Panc1 (cell line): ENCODE data around the gene SSR1. TPM values are rescaled to one million over a fixed set of nuclear protein-coding genes. Genes with fewer than 3 reads are reported as not detected.

Experiments
- ATAC-seq: fragments of 200-7000 bp; cut with Tn5 transposase; 2 replicates; pipeline ENCODE4 v1.9.1; 2020; ENCODE audit warnings: mild to moderate bottlenecking, moderate library complexity
- BruUV-seq: library from RNA; stranded (reverse); fragments of 400-500 nt; replicated peaks from 2 replicates; lab custom pipeline; 2021; lab: Mats Ljungman, UMichigan
- CTCF ChIA-PET: fragments of 300-600 bp; sonication (Branson Sonifier 250); formaldehyde crosslinking; loops from one replicate; lab custom pipeline; 2022; ENCODE audit warnings: antibody characterized with exemption; lab: Charles Lee
- POLR2A ChIA-PET: fragments of 300-600 bp; sonication (Branson Sonifier 250); formaldehyde crosslinking; loops from one replicate; lab custom pipeline; 2022; ENCODE audit warnings: antibody characterized with exemption; lab: Charles Lee
- DNase-seq: peaks from one replicate; pipeline ENCODE4 v3.0.0-alpha.2; 2010; ENCODE audit warnings: low read depth, low spot score
- H3K27ac ChIP-seq: 2 replicates; pipeline ENCODE4 v1.5.1; 2011; ENCODE audit warnings: mild to moderate bottlenecking, low read length, inconsistent platforms
- H3K27me3 ChIP-seq: fragments of 200-500 bp; sonication (Bioruptor generic); 2 replicates; pipeline ENCODE4 v1.6.0; 2014; ENCODE audit warnings: low read length, inconsistent platforms; ENCODE audit not compliant: control insufficient read depth, insufficient read depth
- H3K36me3 ChIP-seq: fragments of 200-500 bp; sonication (Bioruptor generic); 2 replicates; pipeline ENCODE4 v1.5.1; 2014; ENCODE audit warnings: inconsistent platforms, mild to moderate bottlenecking, low read length, moderate library complexity; ENCODE audit not compliant: control insufficient read depth, insufficient read depth
- H3K4me1 ChIP-seq: 2 replicates; pipeline ENCODE4 v1.5.1; 2011; ENCODE audit warnings: inconsistent platforms, mild to moderate bottlenecking, low read length, moderate library complexity; ENCODE audit not compliant: control insufficient read depth, insufficient read depth
- H3K4me3 ChIP-seq, 2 experiments: 2 replicates each; pipeline ENCODE4 v1.5.1; 2011 to 2012; ENCODE audit warnings: low read depth in 2 of 2, low read length in 2 of 2, mild to moderate bottlenecking in 2 of 2, inconsistent platforms in 1 of 2, moderate library complexity in 1 of 2
- H3K9me3 ChIP-seq: fragments of 200-500 bp; sonication (Bioruptor generic); 2 replicates; pipeline ENCODE4 v1.5.1; 2014; ENCODE audit warnings: low read depth, mild to moderate bottlenecking, inconsistent platforms, low read length, moderate library complexity; ENCODE audit not compliant: control insufficient read depth, insufficient read depth
- CTCF ChIP-seq: fragments of 450-650 bp; IDR thresholded peaks from 2 replicates; pipeline ENCODE4 v1.5.1; 2017; ENCODE audit warnings: mild to moderate bottlenecking
- POLR2AphosphoS5 ChIP-seq: IDR thresholded peaks from 2 replicates; pipeline ENCODE4 v1.6.1; 2012; ENCODE audit warnings: mild to moderate bottlenecking, low read depth, low read length, moderate library complexity
- REST ChIP-seq, 2 experiments: IDR thresholded peaks; 2 replicates each; pipeline ENCODE4 v1.6.1; 2011 to 2012; ENCODE audit warnings: low read depth in 2 of 2, control low read depth in 1 of 2, low read length in 1 of 2, mild to moderate bottlenecking in 1 of 2, moderate library complexity in 1 of 2; ENCODE audit not compliant: insufficient read depth in 1 of 2
- SIN3A ChIP-seq: IDR thresholded peaks from 2 replicates; pipeline ENCODE4 v1.6.1; 2012; ENCODE audit warnings: low read depth, mild to moderate bottlenecking, low read length, moderate library complexity, borderline replicate concordance; ENCODE audit not compliant: insufficient read depth
- TCF7L2 ChIP-seq: IDR thresholded peaks from 2 replicates; pipeline ENCODE4 v1.6.1; 2011; ENCODE audit warnings: mild to moderate bottlenecking, low read depth, low read length, inconsistent platforms
- in situ Hi-C: cut with HindIII; loops from 2 replicates; pipeline ENCODE4 v1.10.0; 2016; ENCODE audit warnings: low sequenced_read_pairs, low pct_unique_long_range_greater_than_20kb
- intact Hi-C: fragments of 100-400 bp; cut with micrococcal nuclease; formaldehyde crosslinking; loops from one replicate; pipeline ENCODE4 v1.10.0; 2022; ENCODE audit not compliant: unreplicated experiment
- total RNA-seq: library from RNA; stranded (reverse); gene quantifications from one replicate; pipeline ENCODE4 v1.2.1, GENCODE V29; 2021; ENCODE audit not compliant: unreplicated experiment

The SSR1 gene
- total RNA-seq, 1 experiment from 2014 or later: 119 TPM

GRCh38 chr6:7249391-7249790 lies 63.6 kb downstream of the SSR1 start:
- H3K9me3 ChIP-seq: no peaks in the 10 kb centered on the region
- ChIA-PET POLR2A (no interaction called here), CTCF (no interaction called here)
- no peaks in the 10 kb centered on the region for H3K27me3 ChIP-seq
- H3K36me3 ChIP-seq: peaks cover 2% of the 10 kb centered on the region; the same call in 1 of the 2 replicates
- H3K27ac ChIP-seq: no peak overlapping the region
- no peak for ATAC-seq
- no TSS peak for BruUV-seq
- TF ChIP-seq SIN3A (no peak), CTCF (no peak), REST (IDR thresholded peaks at IDR 0.05; ENCODE audit: insufficient read depth in 1 of 2, low read depth in 2 of 2, low read length in 1 of 2) (no peak), TCF7L2 (no peak), POLR2AphosphoS5 (no peak)
- no peak for DNase-seq
- H3K4me3 ChIP-seq: no peak overlapping the region
- intact Hi-C loops (no loop called here), in situ Hi-C loops (no loop called here)
- H3K4me1 ChIP-seq: no peaks in the 10 kb centered on the region

- Histone ChIP-seq H3K4me3 (no peak overlapping the region), H3K4me1 (peaks cover 6% of the 10 kb centered on the region), H3K36me3 (peaks cover 2% of the 10 kb centered on the region; the same call in 1 of the 2 replicates), H3K27me3 (no peaks in the 10 kb centered on the region), H3K9me3 (no peaks in the 10 kb centered on the region), H3K27ac (no peak overlapping the region)
- CTCF ChIA-PET: no interaction called here
- TF ChIP-seq POLR2AphosphoS5: no peak
- no peak for TF ChIP-seq TCF7L2
- TF ChIP-seq SIN3A: no peak
- no peak for TF ChIP-seq REST (IDR thresholded peaks at IDR 0.05; ENCODE audit: insufficient read depth in 1 of 2, low read depth in 2 of 2, low read length in 1 of 2)
- no peak for TF ChIP-seq CTCF
- in situ Hi-C loops (no loop called here), intact Hi-C loops (no loop called here)
- ATAC-seq: no peak
- no peak for DNase-seq
- no TSS peak for BruUV-seq
- POLR2A ChIA-PET: no interaction called here
These were observed 65.2 kb downstream of the SSR1 start for GRCh38 chr6:7247828-7248227.
